NCI-H2171 (cell line): ENCODE results near the gene NCS1.

Experiments used
- DNase-seq: peaks from one replicate; lab custom pipeline; 2025; lab: John Stamatoyannopoulos, UW

The NCS1 gene

GRCh38 chr9:130213911-130214761 lies 41.9 kb downstream of the NCS1 start:
- DNase-seq = peak; percentile 77

- peak; percentile 57 for DNase-seq
Measured at GRCh38 chr9:130214776-130215340, 42.7 kb downstream of the NCS1 start.

GRCh38 chr9:130215341-130216119 lies 43.3 kb downstream of the NCS1 start:
- DNase-seq = no peak

GRCh38 chr9:130217838-130218237 lies 45.6 kb downstream of the NCS1 start:
- DNase-seq = no peak

- DNase-seq = no peak
Measured at GRCh38 chr9:130219661-130220096, 47.5 kb downstream of the NCS1 start.

- no peak for DNase-seq
Measured at GRCh38 chr9:130220352-130220751, 48.1 kb downstream of the NCS1 start.

GRCh38 chr9:130222833-130223232 lies 50.6 kb downstream of the NCS1 start:
- DNase-seq = no peak

- no peak for DNase-seq
Measured at GRCh38 chr9:130225071-130225470, 52.9 kb downstream of the NCS1 start.

- no peak for DNase-seq
Measured at GRCh38 chr9:130225586-130225985, 53.4 kb downstream of the NCS1 start.

GRCh38 chr9:130226112-130226511 lies 53.9 kb downstream of the NCS1 start:
- DNase-seq = no peak

- DNase-seq = no peak
Measured at GRCh38 chr9:130227833-130228232, 55.6 kb downstream of the NCS1 start.

- no peak for DNase-seq
Measured at GRCh38 chr9:130229759-130230158, 57.6 kb downstream of the NCS1 start.

- peak; percentile 47 for DNase-seq
Measured at GRCh38 chr9:130230631-130231030, 58.4 kb downstream of the NCS1 start.

GRCh38 chr9:130232899-130233586 lies 60.8 kb downstream of the NCS1 start:
- DNase-seq = peak; percentile 90

GRCh38 chr9:130233587-130233945 lies 61.4 kb downstream of the NCS1 start:
- DNase-seq = no peak

GRCh38 chr9:130234340-130235260 lies 62.4 kb downstream of the NCS1 start:
- no peak for DNase-seq

GRCh38 chr9:130235558-130236435 lies 63.6 kb downstream of the NCS1 start:
- peak; percentile 72 for DNase-seq

GRCh38 chr9:130236436-130236985 lies 64.3 kb downstream of the NCS1 start:
- no peak for DNase-seq

GRCh38 chr9:130237076-130237475 lies 64.9 kb downstream of the NCS1 start:
- no peak for DNase-seq
